Measurements from ENCODE around the gene OR2K2. TPM values are rescaled to one million over a fixed set of nuclear protein-coding genes. Genes with fewer than 3 reads are reported as not detected.

Gene OR2K2, protein sequence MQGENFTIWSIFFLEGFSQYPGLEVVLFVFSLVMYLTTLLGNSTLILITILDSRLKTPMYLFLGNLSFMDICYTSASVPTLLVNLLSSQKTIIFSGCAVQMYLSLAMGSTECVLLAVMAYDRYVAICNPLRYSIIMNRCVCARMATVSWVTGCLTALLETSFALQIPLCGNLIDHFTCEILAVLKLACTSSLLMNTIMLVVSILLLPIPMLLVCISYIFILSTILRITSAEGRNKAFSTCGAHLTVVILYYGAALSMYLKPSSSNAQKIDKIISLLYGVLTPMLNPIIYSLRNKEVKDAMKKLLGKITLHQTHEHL
- 0.68 TPM in 1 of 2 replicates, not detected in the other for polyA plus RNA-seq
- polyA minus RNA-seq = 1.3 TPM in 1 of 2 replicates, not detected in the other

DNA sequence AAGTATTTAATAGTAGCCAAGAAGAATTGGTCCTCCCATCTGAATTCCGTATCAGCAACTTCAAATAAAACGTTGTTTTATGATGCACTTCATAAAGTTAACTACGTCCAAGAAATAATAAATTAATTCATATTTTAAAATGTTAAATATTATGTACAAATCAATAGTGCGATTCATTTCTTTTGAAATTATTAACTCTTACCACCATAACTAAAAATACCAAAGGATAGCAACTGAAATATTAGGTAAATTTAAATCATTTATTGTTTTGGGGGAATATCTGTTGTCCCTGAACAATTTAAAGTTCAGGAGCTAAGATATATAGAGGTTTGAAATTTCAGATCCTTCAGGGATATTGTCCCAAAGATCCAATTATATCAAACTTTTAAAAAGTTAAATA, at the start of gene OR2K2:
Gene OR2K2, minus strand, starts transcription at position 101 of the 400 bp plus-strand sequence. CDS start 1,791 bp downstream, outside the sequence.
- no peaks in the 10 kb centered on the region for H3F3A ChIP-seq (ENCODE audit: insufficient read depth, low read length, poor library complexity, severe bottlenecking)
- H3K36me3 ChIP-seq (ENCODE audit: insufficient read depth, low read length) = no peaks in the 10 kb centered on the region
- H3K9me3 ChIP-seq (ENCODE audit: low read length) = no peaks in the 10 kb centered on the region
- no peaks in the 10 kb centered on the region for H3K27me3 ChIP-seq (ENCODE audit: insufficient read depth, low read depth, low read length)
- no peak within 1 kb of the TSS for H3K4me2 ChIP-seq (ENCODE audit: low read length)
- no peak within 1 kb of the TSS for H2AFZ ChIP-seq (ENCODE audit: low read depth, low read length)
- H4K20me1 ChIP-seq (ENCODE audit: insufficient read depth) = no peaks in the 10 kb centered on the region
- no peak within 1 kb of the TSS for H3K27ac ChIP-seq (ENCODE audit: low read length)
- no peaks in the 10 kb centered on the region for H3K79me2 ChIP-seq (replicated peaks; ENCODE audit: insufficient read depth, low read length)
- H3K9ac ChIP-seq (ENCODE audit: low read length) = no peak within 1 kb of the TSS
- no peaks in the 10 kb centered on the region for H3K9me2 ChIP-seq (ENCODE audit: insufficient read depth, low read length)
- TF ChIP-seq, protein P1, sequence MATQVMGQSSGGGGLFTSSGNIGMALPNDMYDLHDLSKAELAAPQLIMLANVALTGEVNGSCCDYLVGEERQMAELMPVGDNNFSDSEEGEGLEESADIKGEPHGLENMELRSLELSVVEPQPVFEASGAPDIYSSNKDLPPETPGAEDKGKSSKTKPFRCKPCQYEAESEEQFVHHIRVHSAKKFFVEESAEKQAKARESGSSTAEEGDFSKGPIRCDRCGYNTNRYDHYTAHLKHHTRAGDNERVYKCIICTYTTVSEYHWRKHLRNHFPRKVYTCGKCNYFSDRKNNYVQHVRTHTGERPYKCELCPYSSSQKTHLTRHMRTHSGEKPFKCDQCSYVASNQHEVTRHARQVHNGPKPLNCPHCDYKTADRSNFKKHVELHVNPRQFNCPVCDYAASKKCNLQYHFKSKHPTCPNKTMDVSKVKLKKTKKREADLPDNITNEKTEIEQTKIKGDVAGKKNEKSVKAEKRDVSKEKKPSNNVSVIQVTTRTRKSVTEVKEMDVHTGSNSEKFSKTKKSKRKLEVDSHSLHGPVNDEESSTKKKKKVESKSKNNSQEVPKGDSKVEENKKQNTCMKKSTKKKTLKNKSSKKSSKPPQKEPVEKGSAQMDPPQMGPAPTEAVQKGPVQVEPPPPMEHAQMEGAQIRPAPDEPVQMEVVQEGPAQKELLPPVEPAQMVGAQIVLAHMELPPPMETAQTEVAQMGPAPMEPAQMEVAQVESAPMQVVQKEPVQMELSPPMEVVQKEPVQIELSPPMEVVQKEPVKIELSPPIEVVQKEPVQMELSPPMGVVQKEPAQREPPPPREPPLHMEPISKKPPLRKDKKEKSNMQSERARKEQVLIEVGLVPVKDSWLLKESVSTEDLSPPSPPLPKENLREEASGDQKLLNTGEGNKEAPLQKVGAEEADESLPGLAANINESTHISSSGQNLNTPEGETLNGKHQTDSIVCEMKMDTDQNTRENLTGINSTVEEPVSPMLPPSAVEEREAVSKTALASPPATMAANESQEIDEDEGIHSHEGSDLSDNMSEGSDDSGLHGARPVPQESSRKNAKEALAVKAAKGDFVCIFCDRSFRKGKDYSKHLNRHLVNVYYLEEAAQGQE (IDR thresholded peaks at IDR 0.05; ENCODE audit: borderline replicate concordance) = no peak
- no peak for TF ChIP-seq MXI1 (conservative IDR thresholded peaks at IDR 0.05; ENCODE audit: poor library complexity, severe bottlenecking)
- TF ChIP-seq EZH2 (IDR thresholded peaks at IDR 0.05; ENCODE audit: borderline replicate concordance, insufficient read depth, low read length, poor library complexity, severe bottlenecking) = no peak
- no peak for TF ChIP-seq EP300 (conservative IDR thresholded peaks at IDR 0.05; ENCODE audit: poor library complexity, severe bottlenecking)
- no peak for TF ChIP-seq RAD21 (conservative IDR thresholded peaks at IDR 0.05)
- no peak for TF ChIP-seq POLR2AphosphoS5 (IDR thresholded peaks at IDR 0.05)
- TF ChIP-seq, protein P2, sequence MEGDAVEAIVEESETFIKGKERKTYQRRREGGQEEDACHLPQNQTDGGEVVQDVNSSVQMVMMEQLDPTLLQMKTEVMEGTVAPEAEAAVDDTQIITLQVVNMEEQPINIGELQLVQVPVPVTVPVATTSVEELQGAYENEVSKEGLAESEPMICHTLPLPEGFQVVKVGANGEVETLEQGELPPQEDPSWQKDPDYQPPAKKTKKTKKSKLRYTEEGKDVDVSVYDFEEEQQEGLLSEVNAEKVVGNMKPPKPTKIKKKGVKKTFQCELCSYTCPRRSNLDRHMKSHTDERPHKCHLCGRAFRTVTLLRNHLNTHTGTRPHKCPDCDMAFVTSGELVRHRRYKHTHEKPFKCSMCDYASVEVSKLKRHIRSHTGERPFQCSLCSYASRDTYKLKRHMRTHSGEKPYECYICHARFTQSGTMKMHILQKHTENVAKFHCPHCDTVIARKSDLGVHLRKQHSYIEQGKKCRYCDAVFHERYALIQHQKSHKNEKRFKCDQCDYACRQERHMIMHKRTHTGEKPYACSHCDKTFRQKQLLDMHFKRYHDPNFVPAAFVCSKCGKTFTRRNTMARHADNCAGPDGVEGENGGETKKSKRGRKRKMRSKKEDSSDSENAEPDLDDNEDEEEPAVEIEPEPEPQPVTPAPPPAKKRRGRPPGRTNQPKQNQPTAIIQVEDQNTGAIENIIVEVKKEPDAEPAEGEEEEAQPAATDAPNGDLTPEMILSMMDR (IDR thresholded peaks at IDR 0.05; ENCODE audit: poor library complexity, severe bottlenecking) = no peak
- no peak for TF ChIP-seq TAF1 (IDR thresholded peaks at IDR 0.05; ENCODE audit: low read depth)
- no peak for TF ChIP-seq SMC3 (conservative IDR thresholded peaks at IDR 0.05; ENCODE audit: poor library complexity)
- H3K4me3 ChIP-seq (ENCODE audit: low read length) = no peak within 1 kb of the TSS

DNA sequence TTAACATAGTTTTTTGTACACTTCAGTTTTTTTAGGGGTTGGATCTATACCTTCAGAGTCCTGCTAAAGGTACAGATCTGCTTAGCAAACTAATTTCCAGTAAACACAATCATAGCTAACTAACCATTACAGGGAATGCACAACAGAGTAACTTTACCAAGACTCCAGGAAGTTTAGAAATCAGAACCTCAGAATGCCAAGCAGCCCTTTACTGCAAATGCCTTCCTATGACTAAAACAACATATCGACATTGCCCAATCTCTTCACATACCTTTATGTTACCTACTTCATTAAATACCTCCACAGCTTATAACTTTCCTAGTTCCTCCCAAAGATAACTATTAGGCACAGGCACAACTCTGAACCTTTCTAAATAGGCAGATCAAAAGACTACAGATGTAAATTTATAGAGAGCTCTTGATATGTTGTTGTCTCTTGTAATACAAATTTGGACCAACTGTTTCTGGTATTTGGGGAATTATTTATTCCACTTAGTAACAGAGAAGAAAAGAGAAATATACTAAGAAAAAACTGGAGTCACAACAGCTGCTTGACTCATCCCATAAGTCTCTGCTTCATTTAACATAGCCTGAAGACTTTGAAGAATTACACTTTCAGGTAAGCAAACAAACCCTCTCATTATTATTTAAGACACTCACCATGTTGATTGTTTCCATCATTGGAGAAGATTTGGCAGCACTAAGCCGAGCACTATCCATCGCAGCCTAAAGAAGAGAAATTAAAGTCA, 46.0 kb upstream of the OR2K2 start:
- no peak overlapping the region for H3K4me2 ChIP-seq (ENCODE audit: low read length)
- no peaks in the 10 kb centered on the region for H3K27me3 ChIP-seq (ENCODE audit: insufficient read depth, low read depth, low read length)
- no peaks in the 10 kb centered on the region for H4K20me1 ChIP-seq (ENCODE audit: insufficient read depth)
- no peaks in the 10 kb centered on the region for H3F3A ChIP-seq (ENCODE audit: insufficient read depth, low read length, poor library complexity, severe bottlenecking)
- no peaks in the 10 kb centered on the region for H3K9me3 ChIP-seq (ENCODE audit: low read length)
- H3K9ac ChIP-seq (ENCODE audit: low read length) = no peak overlapping the region
- no peaks in the 10 kb centered on the region for H3K79me2 ChIP-seq (replicated peaks; ENCODE audit: insufficient read depth, low read length)
- no peak overlapping the region for H2AFZ ChIP-seq (ENCODE audit: low read depth, low read length)
- no peak overlapping the region for H3K4me3 ChIP-seq (ENCODE audit: low read length)
- H3K9me2 ChIP-seq (ENCODE audit: insufficient read depth, low read length) = no peaks in the 10 kb centered on the region
- H3K27ac ChIP-seq (ENCODE audit: low read length) = no peak overlapping the region
- H3K36me3 ChIP-seq (ENCODE audit: insufficient read depth, low read length) = peaks cover 5% of the 10 kb centered on the region
- TF ChIP-seq, protein P2 (IDR thresholded peaks at IDR 0.05; ENCODE audit: poor library complexity, severe bottlenecking) = no peak

All from neural cell (in vitro differentiated cells).